Cerebellar cortex (tissue), 1 donor: ENCODE results near the gene RETREG1.
"Not testable (repeated sequence)": the region's sequence is repeated elsewhere in the genome, so short reads cannot be mapped to it uniquely, and the experiment has no call there.

Source experiments
- DNase-seq: peaks from one replicate; pipeline ENCODE4 v3.0.0-alpha.2; 2015; ENCODE audit warnings: low spot score

Gene RETREG1

GRCh38 chr5:16487456-16487855 lies 129.3 kb downstream of the RETREG1 start:
- DNase-seq = no peak

- DNase-seq = no peak
Measured at GRCh38 chr5:16486711-16487111, 130.1 kb downstream of the RETREG1 start.

- no peak for DNase-seq
Measured at GRCh38 chr5:16485656-16486055, 131.1 kb downstream of the RETREG1 start.

- DNase-seq = no peak
Measured at GRCh38 chr5:16484081-16484480, 132.7 kb downstream of the RETREG1 start.

GRCh38 chr5:16483361-16483760 lies 133.4 kb downstream of the RETREG1 start:
- DNase-seq = no peak

- no peak for DNase-seq
Measured at GRCh38 chr5:16482891-16483290, 133.9 kb downstream of the RETREG1 start.

- DNase-seq = no peak
Measured at GRCh38 chr5:16480821-16481538, 135.8 kb downstream of the RETREG1 start.

- DNase-seq = no peak
Measured at GRCh38 chr5:16480144-16480543, 136.7 kb downstream of the RETREG1 start.

GRCh38 chr5:16477541-16477940 lies 139.3 kb downstream of the RETREG1 start:
- no peak for DNase-seq

GRCh38 chr5:16476417-16476816 lies 140.4 kb downstream of the RETREG1 start:
- DNase-seq = not testable (repeated sequence)

- DNase-seq = no peak
Measured at GRCh38 chr5:16471387-16471786, 145.4 kb downstream of the RETREG1 start.

GRCh38 chr5:16467363-16468219 lies 149.2 kb downstream of the RETREG1 start:
- no peak for DNase-seq

- DNase-seq = peak; percentile 96
Measured at GRCh38 chr5:16465544-16466432, 151.0 kb downstream of the RETREG1 start, which contains the start of gene ZNF622. TSS of gene ZNF622 (minus strand) at chr5:16465800. CDS start at chr5:16465665, 135 bp downstream.

GRCh38 chr5:16464664-16465543 lies 151.9 kb downstream of the RETREG1 start:
- no peak for DNase-seq

- DNase-seq = no peak
Measured at GRCh38 chr5:16464231-16464630, 152.6 kb downstream of the RETREG1 start.

- no peak for DNase-seq
Measured at GRCh38 chr5:16461782-16462181, 155.0 kb downstream of the RETREG1 start.

GRCh38 chr5:16461026-16461425 lies 155.8 kb downstream of the RETREG1 start:
- DNase-seq = no peak

- no peak for DNase-seq
Measured at GRCh38 chr5:16459451-16459850, 157.3 kb downstream of the RETREG1 start.

GRCh38 chr5:16457853-16458252 lies 158.9 kb downstream of the RETREG1 start:
- no peak for DNase-seq

- DNase-seq = peak; percentile 23
Measured at GRCh38 chr5:16457451-16457850, 159.3 kb downstream of the RETREG1 start.
